Panc1 (cell line): ENCODE data around the gene ZNF318. TPM values are rescaled to one million over a fixed set of nuclear protein-coding genes. Genes with fewer than 3 reads are reported as not detected.

ENCODE experiments used
- ATAC-seq: fragments of 200-7000 bp; cut with Tn5 transposase; 2 replicates; pipeline ENCODE4 v1.9.1; 2020; ENCODE audit warnings: mild to moderate bottlenecking, moderate library complexity
- BruUV-seq: library from RNA; stranded (reverse); fragments of 400-500 nt; replicated peaks from 2 replicates; lab custom pipeline; 2021; lab: Mats Ljungman, UMichigan
- CTCF ChIA-PET: fragments of 300-600 bp; sonication (Branson Sonifier 250); formaldehyde crosslinking; loops from one replicate; lab custom pipeline; 2022; ENCODE audit warnings: antibody characterized with exemption; lab: Charles Lee
- POLR2A ChIA-PET: fragments of 300-600 bp; sonication (Branson Sonifier 250); formaldehyde crosslinking; loops from one replicate; lab custom pipeline; 2022; ENCODE audit warnings: antibody characterized with exemption; lab: Charles Lee
- DNase-seq: peaks from one replicate; pipeline ENCODE4 v3.0.0-alpha.2; 2010; ENCODE audit warnings: low read depth, low spot score
- H3K27ac ChIP-seq: 2 replicates; pipeline ENCODE4 v1.5.1; 2011; ENCODE audit warnings: mild to moderate bottlenecking, low read length, inconsistent platforms
- H3K27me3 ChIP-seq: fragments of 200-500 bp; sonication (Bioruptor generic); 2 replicates; pipeline ENCODE4 v1.6.0; 2014; ENCODE audit warnings: low read length, inconsistent platforms; ENCODE audit not compliant: control insufficient read depth, insufficient read depth
- H3K36me3 ChIP-seq: fragments of 200-500 bp; sonication (Bioruptor generic); 2 replicates; pipeline ENCODE4 v1.5.1; 2014; ENCODE audit warnings: inconsistent platforms, mild to moderate bottlenecking, low read length, moderate library complexity; ENCODE audit not compliant: control insufficient read depth, insufficient read depth
- H3K4me1 ChIP-seq: 2 replicates; pipeline ENCODE4 v1.5.1; 2011; ENCODE audit warnings: inconsistent platforms, mild to moderate bottlenecking, low read length, moderate library complexity; ENCODE audit not compliant: control insufficient read depth, insufficient read depth
- H3K4me3 ChIP-seq, 2 experiments: 2 replicates each; pipeline ENCODE4 v1.5.1; 2011 to 2012; ENCODE audit warnings: low read depth in 2 of 2, low read length in 2 of 2, mild to moderate bottlenecking in 2 of 2, inconsistent platforms in 1 of 2, moderate library complexity in 1 of 2
- H3K9me3 ChIP-seq: fragments of 200-500 bp; sonication (Bioruptor generic); 2 replicates; pipeline ENCODE4 v1.5.1; 2014; ENCODE audit warnings: low read depth, mild to moderate bottlenecking, inconsistent platforms, low read length, moderate library complexity; ENCODE audit not compliant: control insufficient read depth, insufficient read depth
- CTCF ChIP-seq: fragments of 450-650 bp; IDR thresholded peaks from 2 replicates; pipeline ENCODE4 v1.5.1; 2017; ENCODE audit warnings: mild to moderate bottlenecking
- POLR2AphosphoS5 ChIP-seq: IDR thresholded peaks from 2 replicates; pipeline ENCODE4 v1.6.1; 2012; ENCODE audit warnings: mild to moderate bottlenecking, low read depth, low read length, moderate library complexity
- REST ChIP-seq, 2 experiments: IDR thresholded peaks; 2 replicates each; pipeline ENCODE4 v1.6.1; 2011 to 2012; ENCODE audit warnings: low read depth in 2 of 2, control low read depth in 1 of 2, low read length in 1 of 2, mild to moderate bottlenecking in 1 of 2, moderate library complexity in 1 of 2; ENCODE audit not compliant: insufficient read depth in 1 of 2
- SIN3A ChIP-seq: IDR thresholded peaks from 2 replicates; pipeline ENCODE4 v1.6.1; 2012; ENCODE audit warnings: low read depth, mild to moderate bottlenecking, low read length, moderate library complexity, borderline replicate concordance; ENCODE audit not compliant: insufficient read depth
- in situ Hi-C: cut with HindIII; loops from 2 replicates; pipeline ENCODE4 v1.10.0; 2016; ENCODE audit warnings: low sequenced_read_pairs, low pct_unique_long_range_greater_than_20kb
- intact Hi-C: fragments of 100-400 bp; cut with micrococcal nuclease; formaldehyde crosslinking; loops from one replicate; pipeline ENCODE4 v1.10.0; 2022; ENCODE audit not compliant: unreplicated experiment
- total RNA-seq: library from RNA; stranded (reverse); gene quantifications from one replicate; pipeline ENCODE4 v1.2.1, GENCODE V29; 2021; ENCODE audit not compliant: unreplicated experiment

The ZNF318 gene
- total RNA-seq, 1 experiment from 2014 or later, result 28.0 TPM

GRCh38 chr6:43331470-43331869, 38.0 kb downstream of the ZNF318 start:
- ATAC-seq (no peak), DNase-seq (no peak)
- intact Hi-C loops (no loop called here), in situ Hi-C loops (no loop called here)
- no peak overlapping the region for H3K4me3 ChIP-seq
- H3K27me3 ChIP-seq, result no peaks in the 10 kb centered on the region
- H3K4me1 ChIP-seq, result no peaks in the 10 kb centered on the region
- CTCF ChIA-PET, result no interaction called here
- no peaks in the 10 kb centered on the region for H3K36me3 ChIP-seq
- H3K9me3 ChIP-seq, result no peaks in the 10 kb centered on the region
- H3K27ac ChIP-seq, result no peak overlapping the region
- POLR2A ChIA-PET, result no interaction called here
- no peak for TF ChIP-seq SIN3A
- TF ChIP-seq CTCF, result no peak
- TF ChIP-seq REST (IDR thresholded peaks at IDR 0.05; ENCODE audit: insufficient read depth in 1 of 2, low read depth in 2 of 2, low read length in 1 of 2), result no peak
- no TSS peak for BruUV-seq

GRCh38 chr6:43328528-43328927, 40.9 kb downstream of the ZNF318 start:
- Histone ChIP-seq H3K9me3 (no peaks in the 10 kb centered on the region), H3K27ac (no peak overlapping the region), H3K4me3 (no peak overlapping the region), H3K36me3 (no peaks in the 10 kb centered on the region), H3K4me1 (no peaks in the 10 kb centered on the region), H3K27me3 (no peaks in the 10 kb centered on the region)
- ATAC-seq (peak; percentile 48; the same call in 1 of the 2 replicates), DNase-seq (no peak)
- in situ Hi-C loops (no loop called here), intact Hi-C loops (no loop called here)
- ChIA-PET POLR2A (no interaction called here), CTCF (no interaction called here)
- no TSS peak for BruUV-seq
- TF ChIP-seq POLR2AphosphoS5 (no peak), REST (IDR thresholded peaks at IDR 0.05; ENCODE audit: insufficient read depth in 1 of 2, low read depth in 2 of 2, low read length in 1 of 2) (no peak), CTCF (no peak), SIN3A (no peak)
